ENCODE data around the gene SULT2B1.

- TF ChIP-seq EZH2phosphoT487 (IDR thresholded peaks at IDR 0.05; ENCODE audit: low read depth, severe bottlenecking, unreplicated experiment) (no peak), EZH2 (IDR thresholded peaks at IDR 0.05; ENCODE audit: borderline replicate concordance) (no peak), CTCF (IDR thresholded peaks at IDR 0.05; ENCODE audit: poor library complexity) (no peak)
Measured at GRCh38 chr19:48578891-48579290, 26.9 kb downstream of the SULT2B1 start.
